ENCODE data around the gene AMY1B.
"Not testable (repeated sequence)": the region's sequence is repeated elsewhere in the genome, so short reads cannot be mapped to it uniquely, and the experiment has no call there.

The AMY1B gene

DNA sequence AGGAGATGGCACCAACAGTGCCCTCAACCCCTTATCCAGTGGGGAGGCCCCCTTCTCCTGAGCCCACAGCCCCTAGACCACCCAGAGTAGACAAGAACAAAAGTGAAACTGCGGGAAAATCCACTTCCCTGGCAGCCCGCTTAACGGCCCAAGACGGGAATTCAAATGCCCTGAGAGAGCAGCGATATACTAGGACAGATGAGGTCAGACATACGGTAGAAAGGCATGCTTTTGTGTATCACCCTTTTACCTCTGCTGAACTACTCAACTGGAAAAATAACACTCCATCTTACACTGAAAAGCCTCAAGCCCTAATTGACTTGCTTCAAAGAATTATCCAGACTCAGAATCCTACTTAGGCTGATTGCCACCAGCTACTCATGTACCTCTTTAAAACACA is 1.4 kb upstream of the AMY1B start:
- not testable (repeated sequence) for H3K36me3 ChIP-seq (ENCODE audit: control insufficient read depth, insufficient read depth, low read length); H3K9me3 ChIP-seq (ENCODE audit: control insufficient read depth, low read length); DNase-seq; H3K27ac ChIP-seq (ENCODE audit: insufficient read depth, low read length, poor library complexity, severe bottlenecking); H3K4me3 ChIP-seq (ENCODE audit: insufficient read depth, low read depth, low read length, poor library complexity, severe bottlenecking); H3K4me1 ChIP-seq (ENCODE audit: control insufficient read depth, insufficient read depth, low read length, poor library complexity, severe bottlenecking); H3K27me3 ChIP-seq (replicated peaks; ENCODE audit: control insufficient read depth, insufficient read depth, low read length, poor library complexity, severe bottlenecking)

DNA sequence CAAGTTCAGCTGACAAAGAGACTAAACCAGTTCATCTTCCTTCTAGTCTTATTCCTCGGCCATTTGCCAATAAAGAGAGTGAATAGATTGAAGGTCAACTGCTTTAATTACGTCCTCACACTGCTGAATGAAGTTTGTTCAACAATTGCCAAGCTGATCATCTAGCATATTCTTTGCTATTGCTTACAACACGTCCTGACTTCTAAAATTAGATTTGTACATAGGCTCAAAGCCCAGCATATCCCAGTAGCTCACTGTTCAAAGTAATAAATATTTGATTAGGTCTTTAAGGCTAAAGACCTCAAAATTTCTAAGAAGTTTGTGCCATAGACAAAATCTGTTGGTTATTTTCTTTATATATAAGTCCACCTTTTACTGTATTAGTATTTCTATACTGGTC is 19.7 kb downstream of the AMY1B start:
- not testable (repeated sequence) for H3K27me3 ChIP-seq (replicated peaks; ENCODE audit: control insufficient read depth, insufficient read depth, low read length, poor library complexity, severe bottlenecking); H3K27ac ChIP-seq (ENCODE audit: insufficient read depth, low read length, poor library complexity, severe bottlenecking); DNase-seq; H3K4me3 ChIP-seq (ENCODE audit: insufficient read depth, low read depth, low read length, poor library complexity, severe bottlenecking); H3K9me3 ChIP-seq (ENCODE audit: control insufficient read depth, low read length); H3K4me1 ChIP-seq (ENCODE audit: control insufficient read depth, insufficient read depth, low read length, poor library complexity, severe bottlenecking); H3K36me3 ChIP-seq (ENCODE audit: control insufficient read depth, insufficient read depth, low read length)

DNA sequence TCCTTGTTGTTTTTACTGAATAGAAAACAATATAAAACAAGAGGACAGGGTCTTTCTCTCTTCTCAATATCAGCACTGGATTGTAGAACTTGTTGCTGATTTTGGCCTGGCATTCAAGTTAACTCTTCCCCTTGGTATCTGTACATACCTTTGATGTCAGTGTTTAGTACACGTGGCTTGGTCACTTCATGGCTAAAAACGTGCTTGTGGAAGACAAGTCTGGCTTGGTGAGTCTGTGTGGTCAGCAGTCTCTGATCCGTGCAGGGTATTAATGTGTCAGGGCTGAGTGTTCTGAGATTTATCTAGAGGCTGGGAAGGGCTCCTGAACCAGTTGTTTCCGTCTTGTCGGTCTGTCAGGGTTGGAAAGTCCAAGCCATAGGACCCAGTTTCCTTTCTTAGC is 40.5 kb downstream of the AMY1B start, which contains the start of gene AMY1A:
Gene AMY1A, plus strand, starts transcription at position 301 of the 400 bp plus-strand sequence. CDS start 571 bp downstream, outside the sequence.
- DNase-seq; H3K27me3 ChIP-seq (replicated peaks; ENCODE audit: control insufficient read depth, insufficient read depth, low read length, poor library complexity, severe bottlenecking); H3K4me3 ChIP-seq (ENCODE audit: insufficient read depth, low read depth, low read length, poor library complexity, severe bottlenecking); H3K27ac ChIP-seq (ENCODE audit: insufficient read depth, low read length, poor library complexity, severe bottlenecking); H3K4me1 ChIP-seq (ENCODE audit: control insufficient read depth, insufficient read depth, low read length, poor library complexity, severe bottlenecking); H3K9me3 ChIP-seq (ENCODE audit: control insufficient read depth, low read length); H3K36me3 ChIP-seq (ENCODE audit: control insufficient read depth, insufficient read depth, low read length): not testable (repeated sequence)

DNA sequence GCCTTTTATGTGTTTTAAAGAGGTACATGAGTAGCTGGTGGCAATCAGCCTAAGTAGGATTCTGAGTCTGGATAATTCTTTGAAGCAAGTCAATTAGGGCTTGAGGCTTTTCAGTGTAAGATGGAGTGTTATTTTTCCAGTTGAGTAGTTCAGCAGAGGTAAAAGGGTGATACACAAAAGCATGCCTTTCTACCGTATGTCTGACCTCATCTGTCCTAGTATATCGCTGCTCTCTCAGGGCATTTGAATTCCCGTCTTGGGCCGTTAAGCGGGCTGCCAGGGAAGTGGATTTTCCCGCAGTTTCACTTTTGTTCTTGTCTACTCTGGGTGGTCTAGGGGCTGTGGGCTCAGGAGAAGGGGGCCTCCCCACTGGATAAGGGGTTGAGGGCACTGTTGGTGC is 41.9 kb downstream of the AMY1B start:
- DNase-seq; H3K9me3 ChIP-seq (ENCODE audit: control insufficient read depth, low read length); H3K27me3 ChIP-seq (replicated peaks; ENCODE audit: control insufficient read depth, insufficient read depth, low read length, poor library complexity, severe bottlenecking); H3K4me1 ChIP-seq (ENCODE audit: control insufficient read depth, insufficient read depth, low read length, poor library complexity, severe bottlenecking); H3K27ac ChIP-seq (ENCODE audit: insufficient read depth, low read length, poor library complexity, severe bottlenecking); H3K4me3 ChIP-seq (ENCODE audit: insufficient read depth, low read depth, low read length, poor library complexity, severe bottlenecking); H3K36me3 ChIP-seq (ENCODE audit: control insufficient read depth, insufficient read depth, low read length): not testable (repeated sequence)

DNA sequence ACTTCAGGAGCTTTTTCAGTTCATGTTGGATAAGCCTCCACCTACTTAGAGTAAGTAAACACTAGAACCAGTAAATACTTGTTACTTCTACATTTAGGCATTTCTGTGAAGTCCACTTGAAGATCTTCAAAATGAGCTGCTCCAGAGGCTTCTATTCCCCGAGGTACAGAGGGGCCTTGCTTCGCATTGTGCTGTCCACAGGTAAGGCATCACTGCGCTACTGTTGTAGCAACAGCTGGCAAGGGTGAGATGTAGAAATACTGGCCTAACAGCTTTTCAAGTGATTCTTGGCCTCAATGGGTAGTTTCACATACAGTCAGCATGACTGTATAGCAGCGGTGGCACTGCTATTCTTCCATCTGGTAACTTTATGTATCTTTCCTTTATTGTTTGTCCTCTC is 45.1 kb downstream of the AMY1B start:
- not testable (repeated sequence) for H3K4me3 ChIP-seq (ENCODE audit: insufficient read depth, low read depth, low read length, poor library complexity, severe bottlenecking)

DNA sequence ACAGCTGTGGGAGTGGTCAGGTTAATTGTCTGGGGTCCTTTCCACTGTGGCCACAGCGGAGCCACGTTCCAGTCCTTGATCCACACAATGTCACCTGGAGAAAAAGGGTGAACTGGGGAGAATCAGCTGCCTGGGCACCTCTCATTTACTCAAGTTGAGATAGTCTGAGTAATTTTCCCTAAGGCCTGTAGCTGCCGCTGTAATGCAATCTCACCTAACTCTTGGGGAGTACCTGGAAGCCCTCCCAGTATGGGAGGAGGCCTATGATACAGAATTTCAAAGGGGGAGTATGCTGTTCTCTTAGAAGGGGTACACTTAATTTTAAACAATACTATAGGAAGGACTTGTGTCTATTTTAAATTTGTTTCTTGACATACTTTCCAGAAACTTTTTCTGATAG is 45.7 kb downstream of the AMY1B start:
- H3K27me3 ChIP-seq (replicated peaks; ENCODE audit: control insufficient read depth, insufficient read depth, low read length, poor library complexity, severe bottlenecking); H3K4me3 ChIP-seq (ENCODE audit: insufficient read depth, low read depth, low read length, poor library complexity, severe bottlenecking); DNase-seq: not testable (repeated sequence)

More for the DNA sequence above, 45.1 kb downstream of the AMY1B start:
- H3K27me3 ChIP-seq (replicated peaks; ENCODE audit: control insufficient read depth, insufficient read depth, low read length, poor library complexity, severe bottlenecking); H3K36me3 ChIP-seq (ENCODE audit: control insufficient read depth, insufficient read depth, low read length); DNase-seq; H3K27ac ChIP-seq (ENCODE audit: insufficient read depth, low read length, poor library complexity, severe bottlenecking); H3K9me3 ChIP-seq (ENCODE audit: control insufficient read depth, low read length); H3K4me1 ChIP-seq (ENCODE audit: control insufficient read depth, insufficient read depth, low read length, poor library complexity, severe bottlenecking): not testable (repeated sequence)

DNA sequence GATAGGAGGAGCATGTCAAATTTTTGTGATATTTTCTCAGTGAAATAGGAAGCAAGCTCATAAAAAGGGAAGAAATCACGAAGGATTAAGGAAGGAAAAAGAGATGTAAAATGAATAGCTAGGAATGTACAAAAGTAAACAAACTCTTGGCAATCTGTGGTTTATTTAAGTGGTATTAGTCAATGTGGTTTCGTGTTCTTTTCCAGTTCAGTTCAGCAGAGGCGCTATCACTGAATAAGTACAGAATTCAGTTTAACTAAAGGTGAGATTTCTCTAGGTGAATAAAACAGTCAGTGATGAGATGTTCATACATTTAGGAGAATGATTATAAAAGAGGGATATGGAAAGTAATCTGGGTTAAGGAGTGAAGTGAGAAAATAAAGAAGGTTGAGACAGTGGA is 52.1 kb downstream of the AMY1B start:
- H3K9me3 ChIP-seq (ENCODE audit: control insufficient read depth, low read length); H3K36me3 ChIP-seq (ENCODE audit: control insufficient read depth, insufficient read depth, low read length); DNase-seq; H3K27ac ChIP-seq (ENCODE audit: insufficient read depth, low read length, poor library complexity, severe bottlenecking); H3K4me1 ChIP-seq (ENCODE audit: control insufficient read depth, insufficient read depth, low read length, poor library complexity, severe bottlenecking); H3K27me3 ChIP-seq (replicated peaks; ENCODE audit: control insufficient read depth, insufficient read depth, low read length, poor library complexity, severe bottlenecking); H3K4me3 ChIP-seq (ENCODE audit: insufficient read depth, low read depth, low read length, poor library complexity, severe bottlenecking): not testable (repeated sequence)

More for the DNA sequence above, 45.7 kb downstream of the AMY1B start:
- H3K4me1 ChIP-seq (ENCODE audit: control insufficient read depth, insufficient read depth, low read length, poor library complexity, severe bottlenecking); H3K36me3 ChIP-seq (ENCODE audit: control insufficient read depth, insufficient read depth, low read length); H3K27ac ChIP-seq (ENCODE audit: insufficient read depth, low read length, poor library complexity, severe bottlenecking); H3K9me3 ChIP-seq (ENCODE audit: control insufficient read depth, low read length): not testable (repeated sequence)

DNA sequence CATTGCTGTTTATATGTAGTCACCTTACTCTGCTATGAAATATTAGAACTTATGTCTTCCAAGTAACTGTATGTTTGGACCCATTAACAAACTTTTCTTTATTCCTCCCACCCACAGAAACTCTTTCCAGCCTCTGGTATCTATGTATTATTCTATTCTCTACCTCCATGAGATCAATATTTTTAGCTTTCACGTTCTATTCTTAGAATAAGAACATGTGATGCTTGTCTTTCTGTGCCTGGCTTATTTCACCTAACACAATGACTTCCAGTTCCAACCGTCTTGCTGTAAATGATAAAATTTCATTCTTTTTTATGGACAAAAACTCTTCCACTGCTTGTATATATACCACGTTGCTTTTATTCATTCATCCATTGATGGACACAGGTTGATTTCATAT is 54.8 kb downstream of the AMY1B start:
- not testable (repeated sequence) for H3K4me3 ChIP-seq (ENCODE audit: insufficient read depth, low read depth, low read length, poor library complexity, severe bottlenecking); H3K27me3 ChIP-seq (replicated peaks; ENCODE audit: control insufficient read depth, insufficient read depth, low read length, poor library complexity, severe bottlenecking); DNase-seq; H3K9me3 ChIP-seq (ENCODE audit: control insufficient read depth, low read length); H3K4me1 ChIP-seq (ENCODE audit: control insufficient read depth, insufficient read depth, low read length, poor library complexity, severe bottlenecking); H3K36me3 ChIP-seq (ENCODE audit: control insufficient read depth, insufficient read depth, low read length); H3K27ac ChIP-seq (ENCODE audit: insufficient read depth, low read length, poor library complexity, severe bottlenecking)
